Ovary (tissue), 9 donors: ENCODE measurements around the gene LMX1A. TPM values are rescaled to one million over a fixed set of nuclear protein-coding genes. Genes with fewer than 3 reads are reported as not detected.
A peak's percentile ranks its signal among the peaks of the same experiment; 100 is the strongest.

ENCODE experiments used
- DNase-seq, 5 donors: peaks; one replicate each; pipeline ENCODE4 v3.0.0-alpha.2; 2019 to 2020
- H3K27ac ChIP-seq, 2 donors: fragments of 200-600 bp; one replicate each; pipeline versions ENCODE4 v1.5.1 to v1.8.0; 2019 to 2022
- H3K27me3 ChIP-seq: fragments of 200-600 bp; one replicate; pipeline ENCODE4 v1.8.0; 2022
- H3K36me3 ChIP-seq: fragments of 200-600 bp; sonication (generic); one replicate; pipeline ENCODE4 v1.5.1; 2019
- H3K4me1 ChIP-seq: one replicate; pipeline ENCODE4 v1.8.1; 2013; ENCODE audit warnings: mild to moderate bottlenecking, moderate library complexity; ENCODE audit not compliant: insufficient read depth
- H3K4me3 ChIP-seq: fragments of 200-600 bp; sonication (generic); one replicate; pipeline ENCODE4 v1.5.1; 2017
- H3K9me3 ChIP-seq, 2 donors: fragments of 200-600 bp in 1 of 2; sonication (generic) in 1 of 2; one replicate each; pipeline versions ENCODE4 v1.5.1 to v1.8.1; 2013 to 2019; ENCODE audit warnings: mild to moderate bottlenecking in 1 of 2, moderate library complexity in 1 of 2
- CTCF ChIP-seq, 3 donors: fragments of 450-650 bp in 2 of 3; fragments of 200-600 bp in 1 of 3; IDR thresholded peaks; one replicate each; pipeline versions ENCODE4 v1.5.1 to v1.8.0; 2016 to 2022; ENCODE audit warnings: antibody characterized with exemption in 3 of 3, mild to moderate bottlenecking in 1 of 3
- EP300 ChIP-seq: sonication (generic); formaldehyde crosslinking; IDR thresholded peaks from one replicate; pipeline ENCODE4 v1.6.1; 2017; ENCODE audit warnings: antibody characterized with exemption
- POLR2A ChIP-seq: fragments of 450-650 bp; IDR thresholded peaks from one replicate; pipeline ENCODE4 v1.6.1; 2017; ENCODE audit warnings: antibody characterized with exemption, mild to moderate bottlenecking, moderate library complexity
- WGBS, 3 donors: extraction: QIAGEN DNeasy Blood & Tissue Kit in 1 of 3; methylation state at CpG; one replicate each; pipeline versions ENCODE4 v1.1.5 to v1.1.7; 2013 to 2017; 5-methylcytosine and 5-hydroxymethylcytosine counted together
- intact Hi-C, 4 donors: fragments of 100-400 bp; cut with DNase I; formaldehyde crosslinking; loops; one replicate each; pipeline versions ENCODE4 v1.11.0 to v1.15.1; 2022 to 2023
- polyA plus RNA-seq, 2 donors: library from polyadenylated mRNA; stranded (reverse); fragments of 200-250 nt in 1 of 2; fragments of 350-450 nt in 1 of 2; fragmentation: Illumina TruSeq in 1 of 2; extraction: RNeasy Lipid Tissue Mini Kit (QIAGEN cat#74804) in 1 of 2; gene quantifications; one replicate each; pipeline ENCODE4 v1.2.3, GENCODE V29; 2013 to 2014
- total RNA-seq, 7 donors: library from RNA; depleted of rRNA in 2 of 7; stranded (reverse); fragments of >200 nt in 2 of 7; fragmentation: NEBNext Ultra II Directional in 3 of 7; extraction: Animal tissue kit (Norgen Biotek cat#: 25700) in 3 of 7; gene quantifications; one replicate each; pipeline versions ENCODE4 v1.1.0 to v1.2.4, GENCODE V29; 2016 to 2023
- donor health status: DM: no; HTN: no; CAD: no; lungs with moderate emphysema.
- donor health status: DM: no; HTN: no; CAD: no.
- donor health status: Bipolar disorder and iron deficiency.
- donor health status: DM: yes; HTN: yes; CAD: no.
- donor health status: DM: no; HTN: no; CAD: no.
- donor health status: DM: yes; HTN: yes; CAD: no.

Gene LMX1A
- total and polyA plus RNA-seq, 9 donors, result 0.15 TPM; not detected in 8

- WGBS, 3 donors, result 45 to 50% (median 48%) methylated on average over 2 of the region's 2 CpGs
- intact Hi-C loops, result no loop called here
- Histone ChIP-seq H3K9me3 (no peaks in the 10 kb centered on the region), H3K36me3 (no peaks in the 10 kb centered on the region), H3K27me3 (no peaks in the 10 kb centered on the region), H3K27ac (no peak overlapping the region), H3K4me3 (no peak overlapping the region), H3K4me1 (peaks cover 2% of the 10 kb centered on the region)
- no peak for DNase-seq
- no peak for TF ChIP-seq CTCF (IDR thresholded peaks at IDR 0.05)
Measured at GRCh38 chr1:165387961-165388360, 31.4 kb upstream of the LMX1A start.

GRCh38 chr1:165387505-165387904, 31.0 kb upstream of the LMX1A start:
- WGBS, 3 donors, result 83 to 85% (median 84%) methylated on average over 2 of the region's 2 CpGs
- Histone ChIP-seq H3K9me3 (no peaks in the 10 kb centered on the region), H3K4me3 (no peak overlapping the region), H3K27me3 (no peaks in the 10 kb centered on the region), H3K36me3 (no peaks in the 10 kb centered on the region), H3K27ac (no peak overlapping the region), H3K4me1 (peaks cover 2% of the 10 kb centered on the region)
- intact Hi-C loops, result no loop called here
- TF ChIP-seq CTCF (IDR thresholded peaks at IDR 0.05) (no peak), POLR2A (no peak), EP300 (no peak)
- no peak for DNase-seq

GRCh38 chr1:165383599-165384405, 27.3 kb upstream of the LMX1A start:
- TF ChIP-seq CTCF (IDR thresholded peaks at IDR 0.05) (no peak), EP300 (no peak), POLR2A (no peak)
- H3K36me3 ChIP-seq, result no peaks in the 10 kb centered on the region
- no peak overlapping the region for H3K4me3 ChIP-seq
- H3K27ac ChIP-seq, result no peak overlapping the region
- WGBS, 3 donors, result 69 to 77% (median 71%) methylated on average over 5 of the region's 5 CpGs
- no peaks in the 10 kb centered on the region for H3K27me3 ChIP-seq
- no peak for DNase-seq
- H3K4me1 ChIP-seq, result peaks cover 2% of the 10 kb centered on the region
- intact Hi-C loops, result no loop called here
- H3K9me3 ChIP-seq, result no peaks in the 10 kb centered on the region

- Histone ChIP-seq H3K9me3 (no peaks in the 10 kb centered on the region), H3K4me1 (peaks cover 2% of the 10 kb centered on the region), H3K36me3 (no peaks in the 10 kb centered on the region), H3K27ac (no peak overlapping the region), H3K4me3 (no peak overlapping the region), H3K27me3 (no peaks in the 10 kb centered on the region)
- WGBS, 3 donors, result 29 to 48% (median 40%) methylated on average over 6 of the region's 6 CpGs
- TF ChIP-seq POLR2A (no peak), EP300 (no peak), CTCF (IDR thresholded peaks at IDR 0.05) (no peak)
- peak; percentile 41 to 61 (median 50) for DNase-seq
- intact Hi-C loops, result no loop called here
Measured at GRCh38 chr1:165383067-165383466, 26.6 kb upstream of the LMX1A start.
